ENCODE results near the gene WDTC1.

The WDTC1 gene

DNA sequence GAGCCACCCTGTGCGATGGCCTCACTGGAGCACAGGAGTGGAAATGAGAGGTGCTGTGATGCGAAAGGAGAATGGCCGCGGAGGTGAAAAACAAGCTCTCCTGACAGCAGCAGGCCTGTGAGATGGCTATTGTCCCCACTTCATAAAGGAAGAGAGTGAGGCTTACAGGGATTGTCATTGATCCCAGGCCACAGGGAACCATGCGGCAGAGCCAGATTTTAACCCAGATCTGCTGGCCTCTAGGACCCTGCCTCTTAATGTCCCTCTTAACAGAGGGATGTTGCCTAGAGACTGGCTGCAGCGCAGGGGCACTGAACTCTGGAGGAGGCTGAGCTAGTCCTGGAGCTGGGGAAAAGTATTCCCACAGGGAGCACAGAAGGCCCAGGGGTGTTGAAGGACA, 104.3 kb downstream of the WDTC1 start:
- DNase-seq, result no peak

DNA sequence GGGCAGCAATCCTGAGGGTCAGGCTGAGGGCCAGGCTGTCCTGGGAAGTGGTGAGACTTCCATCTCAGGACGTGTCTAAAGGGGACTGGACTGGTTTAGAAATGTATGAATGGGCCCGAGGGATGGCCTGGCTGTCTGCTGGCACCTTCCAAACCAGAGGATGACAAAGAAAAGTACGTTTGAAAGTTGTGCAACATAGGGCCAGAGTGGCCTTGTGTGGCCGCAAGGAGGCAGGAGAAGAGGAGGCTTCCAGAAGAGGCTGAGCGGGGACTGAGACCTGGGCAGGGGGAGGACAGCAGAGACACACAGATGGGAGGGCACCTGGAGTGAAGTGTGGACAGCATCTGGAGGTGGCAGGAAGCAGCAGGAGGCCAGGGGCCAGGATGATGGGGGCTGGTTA, 104.8 kb downstream of the WDTC1 start:
- DNase-seq, result no peak

DNA sequence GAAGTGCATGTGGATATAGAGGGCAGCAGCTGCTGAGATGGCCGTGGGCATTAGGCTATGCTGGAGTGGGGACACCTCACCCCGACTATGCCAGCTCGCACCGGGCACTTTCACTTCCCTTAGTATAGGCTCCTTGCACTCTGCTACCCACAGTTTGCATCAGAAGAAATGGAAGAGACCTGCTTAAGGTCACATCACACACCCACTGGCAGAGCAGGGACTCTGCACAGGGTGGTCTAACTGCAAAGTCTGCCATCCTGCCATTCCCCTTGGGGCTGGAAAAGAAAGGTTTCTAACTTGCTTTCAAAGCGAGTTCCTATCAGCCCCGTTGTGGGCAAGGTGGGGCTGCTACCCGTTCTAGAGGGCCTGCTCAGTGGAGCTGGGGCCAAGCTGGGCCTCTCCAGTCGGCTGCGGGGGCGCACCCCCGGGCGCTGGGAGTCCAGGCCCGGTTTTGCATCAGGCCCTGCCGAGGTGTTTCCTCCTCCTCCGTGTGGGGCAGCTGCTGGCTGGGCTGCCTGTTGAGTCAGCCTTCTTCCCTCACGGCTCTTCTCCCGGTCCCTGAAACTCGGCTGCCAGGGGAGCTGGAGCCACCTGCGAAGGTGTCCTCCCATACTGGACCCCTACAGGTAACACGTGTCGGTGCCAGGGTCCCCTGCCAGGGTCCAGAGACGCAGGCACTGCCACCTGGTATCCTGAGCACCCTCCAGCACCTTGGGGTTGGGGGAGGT, 107.3 kb downstream of the WDTC1 start, which contains the start of gene SYTL1:
Gene SYTL1, plus strand, starts transcription at position 498 of the 728 bp plus-strand sequence. CDS start 3,313 bp downstream, outside the sequence.
- DNase-seq, result peak; percentile 58

DNA sequence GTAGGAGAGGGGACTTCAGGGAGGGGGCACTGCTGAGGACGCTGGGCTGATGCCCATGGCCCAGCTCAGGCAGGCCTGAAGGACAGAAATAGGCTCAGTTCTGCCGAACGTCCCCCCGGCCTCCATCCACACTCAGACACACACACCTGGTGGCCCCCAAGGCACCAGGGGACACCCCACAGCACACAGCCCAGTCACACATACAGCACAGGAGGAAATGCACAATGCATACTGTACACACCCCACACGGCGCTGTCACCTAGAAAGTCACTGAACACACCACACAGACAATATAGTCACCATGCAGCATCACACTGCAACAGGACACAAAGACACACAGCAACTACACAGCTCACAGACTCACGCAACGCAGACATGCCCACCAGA, 108.0 kb downstream of the WDTC1 start:
- DNase-seq, result no peak

DNA sequence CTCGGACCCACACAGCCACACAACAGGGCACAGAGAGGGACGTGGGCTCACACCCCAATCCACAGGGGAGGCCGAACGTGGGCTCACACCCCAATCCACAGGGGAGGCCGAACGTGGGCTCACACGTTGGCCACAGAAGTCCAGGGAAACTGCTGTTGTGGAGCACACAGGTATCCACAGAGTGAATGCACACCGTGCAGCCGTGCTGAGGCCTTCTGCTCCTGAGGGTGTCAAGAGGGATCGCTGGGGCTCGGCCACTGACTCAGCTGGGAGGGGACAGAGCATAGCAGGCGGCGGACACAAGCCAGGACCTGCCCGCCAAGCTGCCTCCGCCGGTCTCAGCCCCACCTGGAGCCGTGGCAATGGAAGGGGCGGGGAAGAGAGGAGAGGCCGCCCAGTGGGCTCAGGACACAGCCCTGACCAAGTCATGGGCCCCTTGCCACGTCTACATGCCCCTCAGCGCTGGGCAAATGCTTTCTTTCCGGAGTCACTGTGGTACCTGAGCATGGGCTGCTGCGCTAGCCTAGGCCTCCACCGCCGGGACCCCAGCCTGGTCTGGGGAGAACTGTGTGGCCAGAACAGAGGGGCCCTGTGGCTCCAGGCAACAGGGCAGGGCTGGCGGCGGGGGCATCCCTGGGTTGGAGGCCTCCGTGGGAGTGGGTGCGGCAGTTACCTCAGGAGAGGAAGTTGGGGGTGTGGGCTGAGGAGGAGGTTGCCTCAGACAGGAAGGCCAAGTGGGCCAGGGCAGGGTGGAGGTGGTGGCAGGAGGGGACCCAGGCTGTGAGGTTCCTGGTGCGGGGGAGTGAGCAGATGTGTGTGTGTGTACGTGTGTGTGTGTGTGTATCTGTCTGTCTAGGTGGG, 108.6 kb downstream of the WDTC1 start:
- DNase-seq, result peak; percentile 69

DNA sequence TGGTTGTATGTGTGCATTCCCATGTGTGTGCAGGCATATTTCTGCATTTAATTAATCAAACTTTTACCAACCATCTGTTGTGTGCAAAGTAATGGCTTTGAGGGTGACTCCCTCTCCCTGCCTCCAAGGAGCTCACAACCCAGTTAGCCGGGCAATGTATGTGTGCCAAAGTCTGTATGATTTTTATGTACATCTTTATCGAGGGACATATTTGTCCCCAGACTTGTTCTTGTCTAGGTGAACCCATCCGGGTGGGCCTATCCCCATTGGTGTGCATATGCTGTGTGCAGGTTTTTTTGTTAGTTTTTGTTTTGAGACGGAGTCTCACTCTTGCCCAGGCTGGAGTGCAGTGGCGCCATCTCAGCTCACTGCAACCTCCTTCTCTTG, 109.2 kb downstream of the WDTC1 start:
- DNase-seq, result no peak

DNA sequence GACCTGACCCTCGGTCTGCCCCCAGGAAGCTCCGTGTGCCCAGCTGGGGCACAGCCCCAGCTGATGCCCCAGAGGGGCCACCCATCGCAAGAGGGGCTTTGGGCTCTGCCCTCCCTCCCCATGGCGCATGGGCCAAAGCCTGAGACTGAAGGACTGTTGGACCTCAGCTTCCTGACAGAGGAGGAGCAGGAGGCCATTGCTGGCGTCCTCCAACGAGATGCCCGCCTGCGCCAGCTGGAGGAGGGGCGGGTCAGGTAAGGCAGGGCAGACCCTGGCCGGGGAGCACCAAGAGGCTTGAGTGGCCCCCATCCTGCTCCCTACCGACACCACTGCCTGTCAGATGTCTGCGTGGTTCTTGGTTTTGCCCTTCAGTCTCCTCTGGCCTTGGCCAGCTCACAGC, 110.8 kb downstream of the WDTC1 start:
- no peak for DNase-seq

DNA sequence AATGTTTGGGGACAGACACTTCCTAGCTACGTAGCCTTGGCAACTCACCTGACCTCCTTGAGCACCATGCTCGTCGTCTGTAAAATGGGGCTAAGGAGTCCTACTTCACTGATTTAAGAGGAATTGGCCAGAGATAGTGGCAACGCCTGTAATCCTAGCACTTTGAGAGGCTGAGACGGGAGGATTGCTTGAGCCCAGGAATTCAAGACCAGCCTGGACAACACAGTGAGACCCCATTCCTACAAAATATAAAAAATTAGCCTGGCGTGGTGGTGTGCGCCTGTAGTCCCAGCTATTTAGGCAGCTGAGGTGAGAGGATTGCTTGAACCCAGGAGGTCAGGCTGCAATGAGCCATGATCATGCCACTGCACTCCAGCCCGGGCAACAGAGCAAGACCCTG, 111.9 kb downstream of the WDTC1 start:
- DNase-seq, result no peak

DNA sequence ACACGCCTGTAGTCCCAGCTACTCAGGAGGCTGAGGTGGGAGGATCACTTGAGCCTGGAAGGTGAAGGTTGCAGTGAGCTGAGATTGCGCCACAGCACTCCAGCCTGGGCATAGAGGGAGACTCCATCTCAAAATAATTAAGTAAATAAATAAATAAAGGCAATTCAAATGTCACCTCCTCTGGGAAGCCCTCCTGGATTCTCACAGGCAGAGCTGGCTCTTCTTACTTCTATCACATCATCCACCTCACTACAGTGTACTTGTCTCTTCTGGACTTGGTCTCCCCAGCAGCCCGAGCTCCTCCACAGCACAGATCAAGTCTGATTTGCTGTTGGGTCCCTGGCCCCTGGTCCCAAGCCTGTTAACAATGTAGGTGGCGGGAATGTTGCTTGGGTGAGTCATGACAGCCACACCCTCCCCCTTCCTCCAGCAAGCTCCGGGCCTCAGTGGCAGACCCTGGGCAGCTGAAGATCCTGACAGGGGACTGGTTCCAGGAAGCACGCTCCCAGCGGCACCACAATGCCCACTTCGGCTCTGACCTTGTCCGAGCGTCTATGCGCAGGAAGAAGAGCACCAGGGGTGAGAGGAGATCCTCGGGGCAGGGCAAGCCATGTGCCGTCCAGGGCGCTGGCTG, 112.7 kb downstream of the WDTC1 start:
- DNase-seq, result no peak

DNA sequence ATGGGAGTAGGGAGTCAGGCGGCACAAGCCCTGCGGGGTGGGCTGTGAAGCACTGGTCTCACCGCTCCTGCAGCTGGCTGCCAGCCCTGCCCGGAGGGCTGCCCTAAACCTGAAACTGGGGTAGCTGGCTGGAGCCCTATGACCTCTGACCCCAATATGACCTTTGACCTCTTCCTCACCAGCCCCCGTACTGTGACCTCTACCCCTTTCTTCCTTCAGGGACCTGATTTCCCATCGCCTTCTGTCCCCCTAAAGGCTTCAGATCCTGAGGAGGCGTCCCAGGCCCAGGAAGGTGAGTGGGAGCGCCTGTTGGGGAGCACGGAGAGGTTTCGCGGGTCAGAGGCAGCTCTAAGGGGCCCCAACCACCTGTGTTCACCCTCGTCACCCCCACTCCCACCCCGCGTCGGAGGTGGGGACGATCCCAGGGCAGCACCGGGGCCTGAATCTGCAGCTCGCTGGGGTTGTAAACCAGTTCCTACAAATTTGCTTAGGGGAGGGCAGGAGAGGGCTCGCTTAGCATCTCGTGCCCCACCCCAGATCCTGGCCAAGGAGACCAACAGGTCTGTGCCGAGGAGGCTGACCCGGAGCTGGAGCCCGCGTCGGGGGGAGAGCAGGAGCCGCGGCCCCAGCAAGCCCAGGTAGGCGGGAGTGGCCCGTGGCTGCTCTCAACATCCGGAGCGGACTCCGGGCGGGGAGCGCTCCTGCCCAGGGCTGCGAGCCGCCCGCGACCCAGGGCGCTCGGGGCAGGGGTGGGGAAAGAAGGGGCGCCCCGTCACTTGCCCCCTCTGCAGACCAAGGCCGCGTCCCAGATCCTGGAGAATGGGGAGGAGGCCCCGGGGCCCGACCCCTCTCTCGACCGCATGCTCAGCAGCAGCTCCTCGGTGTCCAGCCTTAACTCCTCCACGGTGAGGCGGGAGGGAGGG, 114.7 kb downstream of the WDTC1 start:
- DNase-seq, result peak; percentile 18

DNA sequence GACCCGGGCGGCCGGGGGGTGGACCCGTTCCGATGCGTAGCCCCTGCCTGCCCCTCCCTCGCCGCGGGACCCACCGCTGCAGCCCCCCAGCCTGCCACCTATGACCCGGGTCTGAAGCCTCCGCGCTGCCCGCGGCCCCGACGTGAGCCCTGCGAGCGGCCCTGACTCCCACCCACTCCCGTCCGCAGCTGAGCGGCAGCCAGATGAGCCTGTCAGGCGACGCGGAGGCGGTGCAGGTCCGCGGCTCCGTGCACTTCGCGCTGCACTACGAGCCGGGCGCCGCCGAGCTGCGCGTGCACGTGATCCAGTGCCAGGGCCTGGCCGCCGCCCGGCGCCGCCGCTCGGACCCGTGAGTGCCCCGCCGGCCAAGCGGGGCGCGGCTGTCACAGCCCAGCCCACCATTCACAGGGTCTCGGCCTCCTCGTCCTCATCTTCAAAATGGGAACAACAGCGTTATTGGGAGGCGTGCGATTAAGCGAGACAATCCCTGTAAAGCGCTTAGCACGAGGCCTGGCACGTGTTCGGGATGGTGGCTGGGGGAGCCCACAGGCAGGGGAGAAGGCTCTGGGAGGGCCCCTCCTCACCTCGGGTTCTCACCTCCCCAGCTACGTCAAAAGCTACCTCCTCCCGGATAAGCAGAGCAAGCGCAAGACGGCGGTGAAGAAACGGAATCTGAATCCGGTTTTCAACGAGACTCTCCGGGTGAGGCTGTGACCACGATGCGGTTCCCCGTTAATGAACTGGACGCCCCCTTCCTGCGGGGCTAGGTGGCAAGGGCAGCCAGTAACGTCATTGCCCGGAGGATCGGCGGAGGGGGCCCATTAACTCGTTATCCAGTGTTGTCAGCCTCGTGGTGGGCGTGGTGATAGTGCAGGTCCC, 115.6 kb downstream of the WDTC1 start:
- no peak for DNase-seq

DNA sequence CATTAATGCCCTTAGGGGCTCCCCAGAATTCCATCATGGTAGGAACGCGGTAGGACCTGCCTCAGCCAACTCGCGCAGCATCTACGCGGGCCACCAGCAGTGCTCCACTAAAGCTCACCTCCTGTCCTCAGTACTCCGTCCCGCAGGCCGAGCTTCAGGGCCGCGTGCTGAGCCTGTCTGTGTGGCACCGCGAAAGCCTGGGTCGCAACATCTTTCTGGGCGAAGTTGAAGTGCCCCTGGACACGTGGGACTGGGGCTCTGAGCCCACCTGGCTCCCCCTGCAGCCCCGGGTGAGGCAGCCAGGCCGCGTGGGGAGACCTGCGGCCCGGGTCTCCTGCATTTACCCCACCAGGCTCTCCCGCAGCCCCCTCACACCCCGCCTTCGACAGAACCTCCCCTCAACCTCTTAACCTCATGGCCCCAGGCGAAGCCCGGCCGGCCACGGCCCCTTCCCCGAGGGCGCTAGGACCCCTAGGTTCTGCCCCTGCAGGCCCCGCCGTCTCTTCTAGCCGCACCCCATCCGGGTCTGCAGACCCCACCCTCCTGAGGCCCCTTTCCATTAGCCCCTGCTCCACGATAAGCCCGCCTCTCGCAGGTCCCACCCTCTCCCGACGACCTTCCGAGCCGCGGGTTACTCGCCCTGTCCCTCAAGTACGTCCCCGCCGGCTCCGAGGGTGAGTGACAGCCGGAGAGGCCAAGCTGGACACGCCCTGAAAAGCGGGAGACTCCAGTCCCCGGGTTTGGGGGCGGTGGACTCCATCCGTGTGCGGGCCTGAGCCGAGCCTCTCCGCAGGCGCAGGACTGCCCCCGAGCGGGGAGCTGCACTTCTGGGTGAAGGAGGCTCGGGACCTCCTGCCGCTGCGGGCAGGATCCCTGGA, 116.5 kb downstream of the WDTC1 start:
- DNase-seq, result no peak

DNA sequence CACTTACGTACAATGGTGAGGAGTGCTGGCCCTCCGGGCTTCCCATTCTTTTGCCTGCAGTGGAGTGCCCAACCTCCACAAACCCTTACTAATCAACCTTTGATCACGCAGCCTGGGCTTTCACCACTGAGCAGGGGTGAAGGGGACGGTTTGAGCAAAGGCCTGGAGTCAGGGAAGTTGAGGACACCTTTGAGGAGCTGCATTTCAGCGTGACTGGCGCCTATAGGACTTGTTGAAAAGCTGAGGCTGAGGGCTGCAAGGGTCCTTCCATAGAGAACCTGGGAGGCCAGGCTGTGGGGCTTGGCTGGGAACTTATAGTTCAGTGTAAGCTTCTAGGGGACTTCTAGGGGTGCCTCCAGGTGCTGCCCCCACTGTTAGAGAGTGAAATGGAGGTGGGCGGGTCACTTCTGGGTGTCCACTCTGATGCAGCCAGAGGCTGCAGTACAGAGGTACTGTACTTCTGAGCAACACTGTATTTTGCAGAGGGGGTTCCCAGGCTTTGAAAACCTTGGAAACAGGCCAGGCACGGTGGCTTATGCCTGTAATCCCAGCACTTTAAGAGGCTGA, 117.2 kb downstream of the WDTC1 start:
- no peak for DNase-seq

DNA sequence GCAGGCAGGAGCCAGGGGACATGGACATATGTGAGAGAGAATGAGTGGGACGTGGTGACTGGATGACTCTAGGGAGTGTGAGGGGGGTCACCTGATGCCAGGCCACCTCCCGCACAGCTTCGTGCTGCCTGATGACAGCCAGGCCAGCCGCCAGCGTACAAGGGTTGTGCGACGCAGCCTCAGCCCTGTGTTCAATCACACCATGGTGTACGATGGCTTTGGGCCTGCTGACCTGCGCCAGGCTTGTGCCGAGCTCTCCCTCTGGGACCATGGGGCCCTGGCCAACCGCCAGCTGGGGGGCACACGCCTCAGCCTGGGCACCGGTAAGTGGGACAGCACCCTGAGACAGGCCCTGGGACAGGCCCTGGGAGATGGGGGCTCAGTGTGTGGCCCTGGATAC, 118.7 kb downstream of the WDTC1 start:
- DNase-seq, result no peak

DNA sequence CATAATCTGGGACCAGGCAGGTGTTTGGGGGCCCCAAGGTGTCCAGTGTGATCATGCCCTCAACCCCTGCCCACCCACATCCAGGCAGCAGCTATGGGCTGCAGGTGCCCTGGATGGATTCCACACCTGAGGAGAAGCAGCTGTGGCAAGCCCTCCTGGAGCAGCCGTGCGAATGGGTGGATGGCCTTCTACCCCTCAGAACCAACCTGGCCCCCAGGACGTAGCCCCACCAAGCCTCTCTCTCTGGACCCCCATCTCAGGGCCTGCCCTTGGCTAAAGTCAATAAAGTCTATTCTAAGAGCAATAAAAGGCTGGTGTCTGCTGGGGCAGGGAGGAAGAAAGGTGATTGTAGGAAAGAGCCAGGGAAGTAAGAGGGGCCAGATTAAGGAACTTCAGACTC, 119.2 kb downstream of the WDTC1 start:
- DNase-seq, result no peak

DNA sequence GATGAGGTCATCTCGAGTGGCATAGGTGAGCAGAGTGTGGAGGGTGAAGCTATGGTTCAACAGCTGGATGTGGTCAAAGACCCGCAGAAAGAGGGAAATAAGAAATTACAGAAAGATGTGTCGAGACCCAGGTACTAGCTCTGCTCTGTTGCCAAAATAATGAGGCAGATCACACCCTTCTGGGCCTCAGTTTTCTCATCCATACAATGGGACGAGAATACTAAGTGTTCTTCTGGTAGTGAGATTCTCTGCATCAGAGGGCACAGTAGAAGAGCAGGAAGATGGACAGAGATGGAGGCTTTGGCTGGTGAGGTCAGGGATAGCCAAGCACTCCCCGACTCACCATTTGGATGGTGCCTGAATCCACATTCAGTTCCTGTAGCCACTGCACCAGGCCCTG, 121.3 kb downstream of the WDTC1 start:
- no peak for DNase-seq

DNA sequence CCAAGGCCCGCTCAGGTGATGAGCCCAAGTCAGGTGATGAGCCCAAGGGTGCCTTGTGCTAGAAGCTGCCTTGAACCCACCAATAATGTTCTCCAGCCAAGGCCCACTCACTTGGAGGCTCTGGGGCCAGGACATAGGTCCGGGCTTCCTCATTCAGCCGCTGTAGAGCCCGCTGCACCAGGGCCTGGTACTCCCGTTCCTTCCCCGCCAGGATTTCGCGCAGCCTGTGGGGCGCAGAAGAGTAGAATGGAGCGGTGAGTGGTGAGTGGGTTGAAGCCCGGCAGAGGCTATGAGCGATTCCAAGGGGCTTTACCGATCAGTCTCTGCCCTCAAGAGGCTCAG, 121.8 kb downstream of the WDTC1 start:
- DNase-seq, result no peak

DNA sequence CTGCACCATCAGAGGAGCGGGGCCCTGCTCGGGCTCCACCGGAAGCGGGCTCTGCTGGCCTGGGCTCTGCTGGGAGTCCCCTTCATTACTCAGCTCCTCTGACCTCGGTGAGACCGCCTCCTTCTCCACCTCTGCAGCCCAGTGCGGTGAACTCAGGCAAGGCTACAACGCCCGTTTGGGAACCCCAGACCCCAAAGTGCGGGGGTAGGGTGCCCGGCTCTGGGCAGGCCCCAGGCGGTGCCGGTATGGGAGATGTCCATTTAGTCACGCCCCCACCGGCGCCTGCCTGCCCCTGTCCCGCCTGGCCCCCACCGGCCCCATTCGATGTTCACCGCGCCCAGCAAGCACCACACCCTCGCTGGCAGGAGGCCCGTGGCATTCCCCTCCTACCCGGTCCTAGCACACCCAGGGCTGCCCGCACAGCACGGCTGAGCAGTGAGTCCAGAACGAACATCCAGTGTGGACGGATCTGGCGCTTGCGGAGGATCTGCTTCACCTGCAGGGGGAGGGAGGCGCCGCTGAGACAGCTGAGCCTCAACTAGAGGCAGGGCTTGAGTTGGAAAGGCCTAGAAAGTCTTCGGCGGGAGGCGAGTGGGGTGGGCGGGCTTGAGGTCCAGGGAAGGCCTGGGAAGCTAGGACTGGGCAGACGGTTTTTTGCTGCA, 122.3 kb downstream of the WDTC1 start:
- DNase-seq, result peak; percentile 17

DNA sequence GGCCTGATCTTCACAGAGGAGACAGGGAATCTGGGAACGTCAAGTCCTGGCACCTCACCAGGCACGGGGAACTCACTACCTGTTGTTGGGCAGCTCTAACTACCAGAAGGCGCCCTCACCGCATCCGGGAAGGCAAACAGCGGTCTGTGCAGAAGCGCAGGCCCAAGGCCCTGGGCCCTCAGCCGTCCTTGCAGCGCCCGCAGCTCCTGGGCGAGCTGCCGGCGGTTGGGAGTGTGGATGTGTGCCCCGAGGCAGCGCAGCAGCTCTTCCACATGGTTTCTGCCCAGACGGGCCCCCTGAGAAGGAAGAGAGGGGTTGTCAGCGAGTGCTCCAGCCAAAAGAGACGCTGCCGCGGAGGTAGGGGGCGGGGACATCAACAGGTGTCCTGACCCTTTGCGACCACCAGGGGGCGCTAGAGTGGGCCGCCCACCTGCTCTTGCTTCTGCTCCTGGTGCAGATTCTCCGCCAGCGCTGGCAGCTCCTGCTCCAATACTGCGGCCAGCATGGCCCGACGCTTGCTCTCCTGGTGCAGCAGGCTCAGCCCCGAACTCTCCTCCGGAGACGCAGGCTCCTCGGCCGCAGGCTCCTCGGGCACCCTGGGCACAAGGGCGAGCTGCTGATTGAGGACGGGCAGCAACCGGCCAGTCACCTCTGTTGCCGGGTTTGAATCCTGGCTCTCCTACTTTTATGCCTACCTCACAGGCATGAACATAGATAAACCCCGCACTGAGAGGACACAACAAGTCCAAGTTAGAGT, 123.0 kb downstream of the WDTC1 start:
- peak; percentile 75 for DNase-seq
